ENCODE results near the gene RNF144A. TPM values are rescaled to one million over a fixed set of nuclear protein-coding genes. Genes with fewer than 3 reads are reported as not detected.

The RNF144A gene
- total and polyA plus RNA-seq, 2 of the 13 experiments (the other 11 are each of a cell fraction or from before 2014, with no cell fraction given) = 13.9 to 16.5 TPM

GRCh38 chr2:6911721-6912120, 5.5 kb upstream of the RNF144A start (continued):
- no peak for TF ChIP-seq ZNF362 (CRISPR knock-in tag; IDR thresholded peaks at IDR 0.05; ENCODE audit: borderline replicate concordance)
- no peak for TF ChIP-seq FOXP4 (CRISPR knock-in tag; IDR thresholded peaks at IDR 0.05)
- no peak for TF ChIP-seq RELA (CRISPR knock-in tag; IDR thresholded peaks at IDR 0.05)
- no peak for TF ChIP-seq MBNL3 (CRISPR knock-in tag; conservative IDR thresholded peaks at IDR 0.05)

- Histone ChIP-seq H3K4me2 (ENCODE audit: low read depth, low read length) (no peak overlapping the region), H3K36me3 (replicated peaks in 1 of 2; ENCODE audit: control insufficient read depth in 1 of 2, insufficient read depth in 2 of 2, low read length in 2 of 2) (no peaks in the 10 kb centered on the region), H3K9me3 (ENCODE audit: low read length) (no peaks in the 10 kb centered on the region), H3K27ac (ENCODE audit: extremely low read length, insufficient read depth, low read length) (no peak overlapping the region), H3K4me3 (replicated peaks in 1 of 3; ENCODE audit: insufficient read depth in 1 of 3, low read depth in 2 of 3, low read length in 3 of 3) (no peak overlapping the region), H3K79me2 (ENCODE audit: insufficient read depth, low read length) (no peaks in the 10 kb centered on the region), H3K9ac (ENCODE audit: insufficient read depth, low read depth, low read length) (no peak overlapping the region), H4K20me1 (ENCODE audit: insufficient read depth, low read length) (no peaks in the 10 kb centered on the region), H3K27me3 (ENCODE audit: control insufficient read depth in 1 of 2, insufficient read depth in 2 of 2, low read length in 2 of 2) (peaks cover 1 to 29% of the 10 kb centered on the region in 2 experiments; a peak in 3 of 5 replicates), H2AFZ (ENCODE audit: low read length) (no peak overlapping the region), H3K4me1 (ENCODE audit: insufficient read depth, low read length) (peaks cover 38% of the 10 kb centered on the region)
- POLR2A ChIA-PET = no interaction called here
- intact Hi-C loops (cut with micrococcal nuclease; ENCODE audit: unreplicated experiment) = loop anchor here (2.0 kb wide), 1 partner anchor 19 kb away; no protein-coding TSS in a partner anchor
- CTCF ChIA-PET (ENCODE audit: low intra/inter-chr PET ratio, low total read pairs) = no interaction called here
- no TSS peak for BruUV-seq (replicated peaks)
- no peak for ATAC-seq
- 46% methylated on average over 9 of the region's 9 CpGs for WGBS (ENCODE audit: low lambda C conversion rate)
- FAIRE-seq = no peak
- in situ Hi-C loops (cut with HindIII; ENCODE audit: extremely low pct_ligation_motif_present, low pct_unique_long_range_greater_than_20kb) = no loop called here
- DNase-seq (ENCODE audit: low spot score) = no peak
- TF ChIP-seq ATF2 (CRISPR knock-in tag; IDR thresholded peaks at IDR 0.05) = no peak
- TF ChIP-seq BATF2 (CRISPR knock-in tag; IDR thresholded peaks at IDR 0.05) = no peak
- no peak for TF ChIP-seq TEF (CRISPR knock-in tag; IDR thresholded peaks at IDR 0.05)
- no peak for TF ChIP-seq ETS1 (CRISPR knock-in tag; IDR thresholded peaks at IDR 0.05)
- TF ChIP-seq ZNF180 (CRISPR knock-in tag; IDR thresholded peaks at IDR 0.05; ENCODE audit: borderline replicate concordance, low read depth) = no peak
- TF ChIP-seq EP300 (IDR thresholded peaks at IDR 0.05; ENCODE audit: low read depth in 2 of 2, low read length in 2 of 2) = no peak
- TF ChIP-seq EP300 (CRISPR knock-in tag; IDR thresholded peaks at IDR 0.05; ENCODE audit: borderline replicate concordance) = no peak
- TF ChIP-seq HNRNPLL (IDR thresholded peaks at IDR 0.05; ENCODE audit: low read depth, low read length, poor library complexity, severe bottlenecking) = no peak
These were observed 3.6 kb upstream of the RNF144A start for GRCh38 chr2:6913415-6914157.

Measured in HepG2 (cell line).